HG03025 (cell line): Measurements from ENCODE around the gene CNGA3.
"Not testable (repeated sequence)": the region's sequence is repeated elsewhere in the genome, so short reads cannot be mapped to it uniquely, and the experiment has no call there.

ENCODE experiments used
- ATAC-seq: cut with Tn5 transposase; IDR thresholded peaks from one replicate; pipeline ENCODE4 v1.9.1; 2021; ENCODE audit warnings: mild to moderate bottlenecking, moderate library complexity; ENCODE audit not compliant: unreplicated experiment, low FRiP score

Gene CNGA3

GRCh38 chr2:98346311-98347236, at the start of gene CNGA3:
Gene CNGA3 (plus strand): TSS chr2:98346456. CDS start chr2:98369976, 23,520 bp downstream.
- ATAC-seq: no peak

GRCh38 chr2:98297817-98298682, 48.2 kb upstream of the CNGA3 start:
- no peak for ATAC-seq

DNA sequence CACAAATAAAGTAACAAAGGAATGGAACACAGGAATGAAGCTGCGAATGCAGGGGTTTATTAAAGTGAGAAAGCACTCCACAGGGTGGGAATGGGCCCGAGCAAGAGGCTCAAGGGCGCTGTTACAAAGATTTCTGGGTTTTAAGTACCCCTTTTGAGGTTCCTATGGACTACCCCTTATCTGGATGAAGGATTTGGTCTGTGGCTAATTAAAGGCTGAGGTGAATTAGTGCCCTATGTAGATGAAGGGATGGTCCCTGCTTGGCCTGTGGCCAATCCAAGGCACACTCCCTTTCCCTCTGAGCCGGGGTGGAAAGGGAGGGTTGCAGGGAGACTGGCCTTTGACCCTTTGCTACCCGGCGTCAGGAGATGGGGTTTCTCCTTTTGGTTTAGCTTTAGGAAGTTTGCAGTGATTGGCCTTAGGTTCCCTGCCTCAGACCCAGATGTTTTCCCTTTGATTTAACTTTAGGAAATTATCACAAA, 47.5 kb upstream of the CNGA3 start:
- no peak for ATAC-seq

DNA sequence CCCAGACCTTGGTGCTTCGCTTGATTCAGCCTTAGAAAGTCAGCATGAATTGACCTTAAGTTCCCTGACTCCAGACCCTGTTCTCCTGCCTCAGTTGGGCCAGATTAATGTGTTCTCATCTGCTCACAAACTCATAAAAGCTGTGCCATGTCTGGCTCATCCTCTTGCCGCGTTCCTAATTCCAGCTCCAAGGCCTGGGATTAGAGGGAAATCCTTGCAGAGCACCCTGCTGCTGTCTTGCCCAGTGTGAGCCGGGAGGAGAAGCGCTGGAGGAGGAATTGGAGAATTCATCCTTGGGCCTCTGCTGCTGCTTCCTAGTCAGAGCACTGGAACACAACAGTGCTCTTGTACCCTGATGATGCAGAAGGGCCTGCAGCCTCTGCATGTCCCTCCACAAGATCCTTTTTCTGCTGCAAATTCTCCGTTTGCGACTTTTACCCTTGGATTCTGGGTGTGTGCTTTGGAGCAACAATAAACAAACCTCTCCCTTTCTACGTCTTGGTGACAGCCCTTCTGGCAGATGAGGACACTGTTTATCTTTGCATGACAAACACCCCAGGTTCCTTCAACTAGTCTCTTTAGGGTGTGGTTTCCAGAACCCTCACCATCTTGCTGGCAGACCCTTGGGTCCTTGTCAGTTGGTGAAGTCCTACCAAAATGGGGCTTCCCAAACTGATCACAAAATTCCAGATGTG, 46.9 kb upstream of the CNGA3 start:
- no peak for ATAC-seq

DNA sequence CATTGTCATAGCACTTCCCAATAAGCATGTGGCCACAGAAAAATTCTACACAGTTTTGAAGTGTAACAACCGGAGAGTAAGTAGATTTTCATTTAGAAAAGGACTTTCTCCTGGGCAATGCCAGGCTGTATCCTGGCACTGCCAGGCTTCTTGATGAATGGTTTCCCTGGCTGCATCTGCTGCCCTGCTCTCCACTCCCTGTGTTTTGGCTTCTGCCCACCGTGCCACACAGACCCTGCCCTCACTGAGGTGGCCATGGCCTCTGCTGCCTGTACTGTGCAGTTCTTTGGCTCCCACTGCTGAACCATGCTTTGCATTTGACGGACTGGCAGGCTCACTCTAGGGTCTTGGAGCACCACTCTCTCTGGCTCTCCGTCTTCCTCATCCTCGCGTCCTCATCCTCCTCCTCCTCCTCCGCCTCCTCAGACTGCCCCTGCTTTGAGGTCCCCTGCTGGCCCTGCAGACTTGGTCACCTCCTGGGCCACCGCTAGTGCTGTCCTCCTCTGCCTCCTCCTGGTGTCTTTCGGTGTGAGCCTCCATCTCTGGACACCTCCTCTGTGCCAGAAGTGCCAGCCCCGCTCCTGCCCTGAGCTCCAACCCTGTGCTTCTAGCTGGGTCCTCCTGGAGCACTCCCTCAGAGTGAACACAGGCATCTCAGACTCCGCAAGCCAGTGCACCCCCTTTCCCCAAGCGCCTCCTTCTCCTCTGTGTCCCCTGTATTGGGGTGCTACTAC, 45.9 kb upstream of the CNGA3 start:
- ATAC-seq: no peak

- no peak for ATAC-seq
These were observed 44.8 kb upstream of the CNGA3 start for GRCh38 chr2:98301469-98301868.

- not testable (repeated sequence) for ATAC-seq
These were observed 39.0 kb upstream of the CNGA3 start for GRCh38 chr2:98307131-98307696.

- ATAC-seq: no peak
These were observed 38.2 kb upstream of the CNGA3 start for GRCh38 chr2:98308068-98308467.

DNA sequence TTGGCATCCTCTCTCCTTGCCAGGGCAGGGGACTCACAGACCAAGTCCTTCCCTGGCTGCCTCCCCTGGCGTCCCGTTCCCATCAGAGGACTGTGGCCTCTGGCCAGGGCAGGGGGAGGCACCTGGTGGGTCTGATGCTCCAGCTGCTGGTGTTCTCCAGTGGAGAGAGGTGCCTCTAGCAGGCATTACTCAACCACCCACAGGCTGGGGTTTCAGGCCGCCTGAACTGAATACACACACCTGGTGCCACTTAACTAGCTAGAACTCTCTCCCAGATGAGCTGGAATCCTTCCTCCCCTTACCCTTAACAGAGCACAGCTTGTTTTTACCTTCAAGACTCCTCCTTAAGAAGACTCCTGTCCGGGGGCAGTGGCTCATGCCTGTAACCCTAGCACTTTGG, 37.7 kb upstream of the CNGA3 start:
- ATAC-seq: no peak

DNA sequence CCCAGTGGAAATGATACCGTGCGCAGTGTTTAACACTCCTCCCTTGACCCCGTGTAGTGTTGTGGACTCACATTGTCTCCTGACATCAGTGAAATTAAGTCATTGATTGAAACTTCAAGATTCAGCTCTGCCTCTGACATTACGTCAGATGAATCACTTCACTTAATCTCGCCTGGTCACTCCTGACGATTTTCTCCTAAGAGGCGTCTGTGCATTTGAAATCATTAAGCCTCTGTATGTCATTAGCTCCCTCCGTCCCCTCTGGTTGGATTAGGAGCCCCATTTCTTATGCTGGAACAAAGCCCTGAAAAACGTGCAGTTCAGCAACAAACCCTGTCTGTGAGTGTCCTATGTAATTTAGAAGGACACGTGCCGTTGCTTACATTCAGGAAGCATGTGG, 36.7 kb upstream of the CNGA3 start:
- no peak for ATAC-seq

DNA sequence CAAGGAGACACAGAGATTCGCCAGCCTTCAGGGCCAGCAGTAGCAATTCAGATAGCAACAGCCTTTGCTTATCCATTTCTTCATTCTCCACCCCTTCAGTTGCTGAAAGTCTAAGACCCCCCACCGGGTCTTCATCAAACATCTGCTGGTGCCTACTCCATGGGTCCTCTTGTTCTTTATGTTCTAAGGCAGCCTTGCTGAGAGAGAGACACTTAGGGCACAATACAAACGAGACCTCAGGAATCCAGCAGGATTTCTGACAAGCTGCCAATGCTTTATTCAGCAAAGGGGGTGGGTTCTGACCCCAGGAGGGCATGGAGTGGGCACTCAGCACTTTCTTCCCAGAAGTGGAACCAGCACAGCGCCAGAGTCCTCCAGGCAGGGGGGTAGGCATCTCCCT, 36.2 kb upstream of the CNGA3 start:
- ATAC-seq: no peak

DNA sequence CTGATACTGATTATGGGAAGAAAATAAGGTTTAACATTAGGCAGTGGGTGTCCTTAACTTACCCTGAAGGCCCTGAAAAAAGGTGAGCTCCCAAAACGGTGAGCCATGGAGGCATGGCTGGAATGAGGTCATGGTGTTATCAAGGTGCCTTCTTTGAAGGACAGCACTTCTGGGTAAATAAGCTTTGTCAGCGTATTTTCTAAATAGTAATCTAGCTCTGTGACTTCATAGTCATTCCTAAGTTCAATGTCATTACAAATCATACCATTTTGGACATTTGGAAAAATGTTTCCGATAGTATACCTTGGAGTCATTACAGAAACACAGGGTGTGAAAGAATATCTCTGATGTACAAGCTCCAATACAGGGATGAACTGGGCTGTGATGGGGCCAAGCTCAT, 35.2 kb upstream of the CNGA3 start:
- ATAC-seq: no peak

DNA sequence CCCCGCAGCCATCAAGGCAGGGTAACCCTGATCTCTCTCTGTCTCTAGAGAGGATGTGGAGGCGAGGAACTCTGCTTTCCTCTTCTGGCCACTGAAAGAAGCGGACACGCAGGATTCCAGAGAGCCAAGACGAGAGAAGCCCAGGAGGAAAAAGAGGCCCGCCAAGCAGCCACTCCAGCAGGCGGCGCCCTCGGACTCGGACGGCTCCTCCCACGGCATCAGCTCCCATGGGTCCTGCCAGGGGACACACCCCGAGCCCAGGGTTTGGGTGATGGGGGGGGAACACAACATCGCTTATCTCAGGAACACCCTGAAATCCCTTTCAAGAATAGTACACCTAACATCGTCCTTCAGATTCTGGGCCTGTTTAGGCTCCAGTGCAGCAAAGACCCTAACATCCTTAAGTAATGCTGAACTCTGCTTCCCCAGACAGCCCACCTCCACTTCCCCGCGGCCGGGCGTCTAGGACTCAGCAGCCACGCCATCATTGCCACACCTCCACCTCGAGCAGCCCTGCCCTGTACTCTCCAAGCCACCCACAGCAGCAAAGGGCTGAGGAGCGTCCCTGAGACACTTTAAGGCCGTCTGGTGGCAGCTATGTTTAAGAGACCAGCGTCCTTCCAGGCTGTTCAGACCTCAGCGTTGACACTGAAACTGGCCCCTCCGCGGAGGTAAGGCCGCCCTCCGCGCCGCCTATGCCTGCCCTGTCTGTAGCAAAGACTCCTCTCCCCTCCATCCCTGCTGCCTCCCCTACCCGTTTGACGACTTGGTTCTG, 34.3 kb upstream of the CNGA3 start:
- ATAC-seq: no peak

GRCh38 chr2:98313492-98314250, 32.6 kb upstream of the CNGA3 start:
- ATAC-seq: no peak

GRCh38 chr2:98314251-98314650, 32.0 kb upstream of the CNGA3 start:
- no peak for ATAC-seq

- no peak for ATAC-seq
These were observed 30.3 kb upstream of the CNGA3 start for GRCh38 chr2:98315957-98316356.

GRCh38 chr2:98317214-98317613, 29.0 kb upstream of the CNGA3 start:
- no peak for ATAC-seq

DNA sequence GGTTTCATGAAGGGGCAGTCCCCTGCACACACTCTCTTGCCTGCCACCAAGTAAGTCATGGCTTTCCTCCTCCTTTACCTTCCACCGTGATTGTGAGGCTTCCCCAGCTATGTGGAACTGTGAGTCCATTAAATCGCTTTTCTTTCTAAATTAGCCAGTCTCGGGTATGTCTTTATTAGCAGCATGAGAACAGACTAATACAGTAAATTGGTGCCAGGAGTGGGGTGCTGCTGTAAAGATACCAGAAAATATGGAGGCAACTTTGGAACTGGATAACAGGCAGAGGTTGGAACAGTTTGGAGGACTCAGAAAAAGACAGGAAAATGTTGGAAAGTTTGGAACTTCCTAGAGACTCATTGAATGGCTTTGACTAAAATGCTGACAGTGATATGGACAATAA, 26.1 kb upstream of the CNGA3 start:
- not testable (repeated sequence) for ATAC-seq
